Erythroblast (primary cell): ENCODE results near the gene NPY4R.
"Not testable (repeated sequence)": the region's sequence is repeated elsewhere in the genome, so short reads cannot be mapped to it uniquely, and the experiment has no call there.

ENCODE experiments used
- DNase-seq, 2 experiments: peaks; one replicate each; lab custom pipeline; 2025; lab: John Stamatoyannopoulos, UW

NPY4R gene

GRCh38 chr10:46459579-46459978 is 6.2 kb downstream of the NPY4R start:
- not testable (repeated sequence) for DNase-seq

GRCh38 chr10:46457071-46457470 is 8.7 kb downstream of the NPY4R start:
- DNase-seq: not testable (repeated sequence)

DNA sequence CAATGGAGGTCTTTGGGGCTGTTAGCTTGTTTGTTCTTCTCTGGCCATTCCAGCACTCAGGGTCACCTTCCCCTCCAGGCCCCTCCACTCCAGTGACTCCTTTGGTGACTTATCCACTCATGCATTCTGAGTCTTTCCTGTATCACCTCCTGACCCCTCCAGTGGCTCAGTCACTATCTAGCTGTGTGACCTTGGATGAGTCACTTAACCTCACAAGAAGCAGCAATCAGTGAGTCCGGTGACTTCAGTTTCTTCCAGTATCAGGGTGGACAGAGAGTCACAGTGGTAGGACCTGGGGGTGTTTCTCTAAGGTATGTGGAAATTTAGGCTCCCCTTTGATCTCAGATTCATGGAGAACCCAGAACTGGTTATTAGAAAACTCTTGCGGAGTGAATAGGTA is 9.8 kb downstream of the NPY4R start:
- DNase-seq: not testable (repeated sequence)

DNA sequence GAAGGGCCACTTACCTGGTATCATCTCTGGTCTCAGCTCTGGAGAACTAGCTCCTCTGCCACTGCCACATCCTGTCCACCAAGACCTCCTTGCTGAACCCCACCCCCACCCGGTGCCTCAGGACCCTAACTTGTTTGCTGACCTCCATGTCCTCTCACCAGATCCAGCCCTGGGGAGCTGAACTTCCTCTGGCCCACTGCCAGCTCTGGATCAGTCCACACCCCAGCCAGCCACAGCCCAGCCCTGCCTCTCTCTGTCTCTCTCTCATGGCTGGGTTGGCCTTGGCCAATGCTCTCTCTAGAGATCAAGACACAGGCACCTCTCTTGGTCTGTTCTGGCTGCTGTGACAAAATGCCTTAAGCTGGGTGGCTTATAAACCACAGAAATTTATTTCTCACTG is 14.4 kb downstream of the NPY4R start:
- not testable (repeated sequence) for DNase-seq

DNA sequence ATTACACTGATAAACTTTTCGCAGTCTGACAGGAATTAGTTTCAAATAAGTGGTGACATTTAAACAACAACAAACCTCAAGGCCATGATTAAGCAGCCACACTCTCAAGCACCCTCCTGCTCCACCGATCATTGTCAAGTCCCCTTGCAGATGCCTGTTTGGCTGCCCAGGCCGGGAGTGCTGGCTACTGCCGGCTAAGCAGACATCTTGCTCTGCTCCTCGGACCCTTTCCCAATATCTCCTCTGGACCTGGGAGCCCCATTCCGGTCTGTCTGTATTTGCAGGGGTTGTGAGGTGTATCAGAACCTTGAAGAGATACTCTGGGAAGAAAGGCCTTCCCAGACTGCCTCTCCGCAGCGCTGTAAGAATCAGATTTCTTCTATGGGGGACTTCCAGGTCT is 14.9 kb downstream of the NPY4R start:
- not testable (repeated sequence) for DNase-seq

GRCh38 chr10:46447439-46447838 is 18.3 kb downstream of the NPY4R start:
- not testable (repeated sequence) for DNase-seq

GRCh38 chr10:46445389-46446122 is 20.2 kb downstream of the NPY4R start:
- not testable (repeated sequence) for DNase-seq

DNA sequence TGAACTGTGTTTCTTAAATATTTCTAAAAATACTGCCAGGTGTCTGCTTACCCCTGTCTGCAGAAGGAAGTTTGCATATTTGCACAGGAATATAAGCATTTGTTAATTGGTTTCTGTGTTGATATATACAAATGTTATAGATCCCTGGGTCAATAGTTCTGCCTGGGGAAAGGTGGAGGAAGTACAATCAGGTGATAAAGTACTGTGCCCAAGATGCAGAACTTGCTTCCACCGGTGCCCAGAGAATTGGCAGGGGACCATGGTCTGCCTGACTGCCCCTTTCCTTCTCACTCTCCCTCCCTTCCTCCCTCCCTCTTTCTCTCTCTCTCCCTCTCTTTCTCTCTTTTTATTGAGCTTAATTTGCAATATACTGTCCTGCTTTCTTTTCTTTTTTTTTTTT is 22.3 kb downstream of the NPY4R start:
- DNase-seq: not testable (repeated sequence)

DNA sequence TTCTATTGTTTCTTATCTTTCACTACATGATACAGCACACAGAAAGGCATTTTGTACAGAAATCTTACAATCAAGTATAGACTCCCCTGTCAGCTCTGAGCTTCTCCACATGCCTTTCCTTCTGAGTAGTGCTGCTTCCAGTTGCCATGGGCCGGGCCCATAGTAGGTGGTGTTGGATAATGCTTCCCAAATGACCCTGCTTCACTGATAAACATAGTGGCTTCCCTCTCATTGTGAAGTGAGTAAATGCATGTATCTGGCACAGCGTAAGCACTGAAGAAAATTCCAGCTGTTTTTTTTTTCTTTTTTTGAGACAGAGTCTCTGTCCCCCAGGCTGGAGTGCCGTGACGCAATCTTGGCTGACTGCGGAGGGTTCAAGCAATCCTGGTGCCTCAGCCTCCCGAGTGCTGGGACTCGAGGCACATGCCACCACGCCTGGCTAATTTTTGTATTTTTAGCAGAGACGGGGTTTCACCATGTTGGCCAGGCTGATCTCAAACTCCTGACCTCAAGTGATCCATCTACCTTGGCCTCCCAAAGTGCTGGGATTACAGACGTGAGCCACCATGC is 23.0 kb downstream of the NPY4R start:
- DNase-seq: peak in 1 of 2 experiments; percentile 27

DNA sequence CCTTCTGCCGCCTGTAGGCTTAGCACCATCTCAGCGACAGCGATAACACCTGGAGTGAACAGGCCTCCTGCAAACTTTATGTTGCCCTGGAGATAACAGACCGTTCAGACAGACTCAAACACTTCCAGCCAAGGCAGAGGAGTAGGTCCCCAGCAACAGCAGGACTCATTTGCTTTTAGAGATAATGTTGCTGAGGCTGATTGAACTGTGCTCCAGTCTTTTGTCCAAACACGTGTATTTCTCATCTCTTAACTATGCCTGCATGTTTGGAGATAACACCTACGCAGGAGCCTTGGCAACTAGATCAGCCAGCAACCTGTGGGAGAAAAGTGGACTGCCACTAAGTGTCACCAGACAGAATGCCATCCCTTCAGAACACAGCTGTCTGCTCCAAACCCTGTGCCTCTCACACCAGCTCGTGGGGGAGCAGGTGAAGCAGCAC is 23.9 kb downstream of the NPY4R start:
- DNase-seq: peak; percentile 59 to 92

- DNase-seq: not testable (repeated sequence)
Measured at GRCh38 chr10:46440942-46441341, 24.8 kb downstream of the NPY4R start.

DNA sequence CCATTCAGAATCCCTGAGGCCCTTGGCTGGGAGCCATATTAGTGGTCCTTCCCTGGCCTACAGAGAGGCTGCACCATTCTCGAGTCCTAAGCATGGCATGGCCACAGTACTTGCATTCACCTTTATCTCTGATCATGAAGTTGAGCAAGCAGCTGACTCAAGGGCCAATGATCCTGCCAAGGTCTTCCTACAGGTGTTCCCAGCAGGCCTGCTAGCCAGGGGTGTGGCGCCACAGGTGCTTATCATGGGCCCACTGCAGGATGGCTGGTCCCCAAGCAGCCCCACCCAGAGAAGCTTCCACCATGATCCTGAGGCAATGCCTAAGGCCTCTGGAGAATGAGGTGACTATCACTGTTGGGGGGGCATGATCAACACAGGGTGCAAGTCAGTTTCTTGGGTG is 42.2 kb downstream of the NPY4R start:
- not testable (repeated sequence) for DNase-seq

- not testable (repeated sequence) for DNase-seq
Measured at GRCh38 chr10:46419570-46420379, 46.0 kb downstream of the NPY4R start.

GRCh38 chr10:46418283-46418682 is 47.5 kb downstream of the NPY4R start:
- not testable (repeated sequence) for DNase-seq

GRCh38 chr10:46415291-46415690 is 50.5 kb downstream of the NPY4R start:
- not testable (repeated sequence) for DNase-seq

DNA sequence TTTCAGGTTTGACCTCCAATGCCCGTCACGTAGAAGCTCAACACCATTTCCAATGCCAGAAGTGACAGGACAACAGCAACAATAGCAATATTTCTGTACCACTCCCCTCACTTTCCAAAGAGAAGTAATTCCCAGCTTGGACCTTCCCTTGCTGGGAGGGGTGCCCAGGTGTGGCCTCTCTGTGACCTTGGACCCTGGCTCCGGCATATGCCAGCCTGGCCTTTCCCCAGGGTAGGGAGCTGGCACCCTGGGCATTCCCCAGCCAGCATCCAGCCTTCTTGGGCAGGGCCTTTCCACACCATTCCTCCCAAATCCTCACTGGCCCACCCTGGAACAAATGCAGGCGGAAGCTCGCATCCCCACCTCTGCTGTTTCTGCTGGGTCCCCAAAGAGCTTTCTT is 53.1 kb downstream of the NPY4R start:
- DNase-seq: not testable (repeated sequence)

DNA sequence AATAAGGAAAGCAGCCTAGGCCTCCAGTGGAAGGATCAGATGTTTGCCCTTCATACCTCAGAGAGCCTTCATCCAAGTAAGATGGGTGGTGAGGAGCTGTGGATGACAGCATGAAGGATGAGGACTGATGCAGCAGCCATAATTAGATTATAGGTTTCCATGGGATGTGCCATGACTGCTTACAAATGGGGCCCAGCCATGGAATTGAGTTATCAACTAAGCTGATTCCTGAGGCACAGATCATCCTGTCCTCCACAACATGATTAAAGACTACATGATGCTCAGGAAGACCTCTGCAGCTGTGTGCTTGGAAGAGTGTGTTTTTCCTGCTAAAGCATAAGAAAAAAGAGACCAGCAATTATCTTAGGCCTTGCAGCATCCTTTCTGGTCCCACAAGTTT is 54.6 kb downstream of the NPY4R start:
- DNase-seq: not testable (repeated sequence)
